ENCODE data around the gene GUCY1A2. TPM values are rescaled to one million over a fixed set of nuclear protein-coding genes. Genes with fewer than 3 reads are reported as not detected.

GUCY1A2 gene
- total RNA-seq, 4 donors from 2014 or later: 0.49 to 2.4 (median 1.3) TPM

DNA sequence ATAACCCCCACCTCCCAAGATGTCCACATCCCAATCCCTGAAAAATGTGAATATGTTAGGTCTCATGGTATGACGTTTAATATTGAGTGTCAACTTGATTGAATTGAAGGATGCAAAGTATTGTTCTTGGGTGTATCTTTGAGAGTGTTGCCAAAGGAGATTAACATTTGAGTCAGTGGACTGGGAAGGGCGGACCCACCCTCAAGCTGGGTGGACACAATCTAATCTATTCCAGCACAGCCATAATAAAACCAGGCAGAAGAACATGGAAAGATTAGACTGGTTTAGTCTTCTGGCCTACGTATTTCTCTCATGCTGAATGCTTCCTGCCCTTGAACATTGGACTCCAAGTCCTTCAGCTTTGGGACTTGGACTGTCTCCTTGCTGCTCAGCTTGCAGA, 315.5 kb downstream of the GUCY1A2 start:
- no peak for DNase-seq (ENCODE audit: low spot score in 2 of 2)
- no peak overlapping the region for H3K4me3 ChIP-seq (ENCODE audit: low read depth, poor library complexity, severe bottlenecking)
- TF ChIP-seq, protein P1, sequence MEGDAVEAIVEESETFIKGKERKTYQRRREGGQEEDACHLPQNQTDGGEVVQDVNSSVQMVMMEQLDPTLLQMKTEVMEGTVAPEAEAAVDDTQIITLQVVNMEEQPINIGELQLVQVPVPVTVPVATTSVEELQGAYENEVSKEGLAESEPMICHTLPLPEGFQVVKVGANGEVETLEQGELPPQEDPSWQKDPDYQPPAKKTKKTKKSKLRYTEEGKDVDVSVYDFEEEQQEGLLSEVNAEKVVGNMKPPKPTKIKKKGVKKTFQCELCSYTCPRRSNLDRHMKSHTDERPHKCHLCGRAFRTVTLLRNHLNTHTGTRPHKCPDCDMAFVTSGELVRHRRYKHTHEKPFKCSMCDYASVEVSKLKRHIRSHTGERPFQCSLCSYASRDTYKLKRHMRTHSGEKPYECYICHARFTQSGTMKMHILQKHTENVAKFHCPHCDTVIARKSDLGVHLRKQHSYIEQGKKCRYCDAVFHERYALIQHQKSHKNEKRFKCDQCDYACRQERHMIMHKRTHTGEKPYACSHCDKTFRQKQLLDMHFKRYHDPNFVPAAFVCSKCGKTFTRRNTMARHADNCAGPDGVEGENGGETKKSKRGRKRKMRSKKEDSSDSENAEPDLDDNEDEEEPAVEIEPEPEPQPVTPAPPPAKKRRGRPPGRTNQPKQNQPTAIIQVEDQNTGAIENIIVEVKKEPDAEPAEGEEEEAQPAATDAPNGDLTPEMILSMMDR (IDR thresholded peaks at IDR 0.05): no peak
- no peak for TF ChIP-seq POLR2A (IDR thresholded peaks at IDR 0.05)
- intact Hi-C loops (cut with DNase I; ENCODE audit: low total_unique reads): no loop called here
- 84 to 87% methylated on average over 3 of the region's 3 CpGs for WGBS, 2 donors

DNA sequence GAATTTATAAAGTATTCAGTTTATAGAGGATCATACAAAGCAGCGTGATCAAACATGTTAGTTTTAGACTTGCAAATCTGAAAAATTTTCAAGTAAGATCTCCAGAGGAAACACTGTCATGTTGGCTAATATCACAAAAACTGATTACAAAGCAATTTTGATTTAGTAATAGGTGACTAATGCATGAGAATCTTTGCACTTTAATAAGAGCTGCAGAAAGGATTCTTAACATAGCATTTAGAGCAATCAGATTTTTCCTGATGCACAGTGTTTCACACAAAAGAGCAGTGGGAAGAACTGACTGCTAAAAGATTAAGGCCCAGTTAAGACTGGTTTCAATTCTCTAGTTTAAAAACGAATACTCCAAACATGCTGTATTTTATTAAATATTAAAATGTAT, 321.2 kb downstream of the GUCY1A2 start:
- intact Hi-C loops (cut with DNase I; ENCODE audit: low total_unique reads): no loop called here
- DNase-seq (ENCODE audit: low spot score in 2 of 2): no peak
- 40 to 46% methylated on average over 2 of the region's 2 CpGs for WGBS, 2 donors
- no peak overlapping the region for H3K4me3 ChIP-seq (ENCODE audit: low read depth, poor library complexity, severe bottlenecking)
- no peak for TF ChIP-seq POLR2A (IDR thresholded peaks at IDR 0.05)
- TF ChIP-seq, protein P1 (IDR thresholded peaks at IDR 0.05): no peak

DNA sequence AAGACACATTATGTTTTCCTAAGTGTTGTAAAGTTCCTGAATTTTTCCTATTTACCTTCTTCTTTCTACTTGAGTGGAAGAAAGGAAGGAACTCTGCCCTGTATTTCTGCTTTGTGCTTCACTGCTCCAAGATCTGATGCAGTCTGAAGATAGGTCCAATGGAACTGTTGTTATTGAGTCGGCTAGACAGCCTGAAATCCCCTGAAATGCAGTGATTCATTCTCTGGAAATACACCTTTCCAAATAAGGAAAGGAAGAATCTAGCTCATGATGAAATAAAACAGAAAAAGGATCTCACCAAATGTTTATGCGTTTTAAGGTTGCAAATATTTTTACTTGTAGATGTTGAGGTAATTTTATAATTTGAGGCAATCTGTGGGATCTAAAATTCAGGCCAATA, 322.8 kb downstream of the GUCY1A2 start:
- WGBS, 2 donors: 47 to 54% methylated on average over 2 of the region's 2 CpGs
- intact Hi-C loops (cut with DNase I; ENCODE audit: low total_unique reads): no loop called here

DNA sequence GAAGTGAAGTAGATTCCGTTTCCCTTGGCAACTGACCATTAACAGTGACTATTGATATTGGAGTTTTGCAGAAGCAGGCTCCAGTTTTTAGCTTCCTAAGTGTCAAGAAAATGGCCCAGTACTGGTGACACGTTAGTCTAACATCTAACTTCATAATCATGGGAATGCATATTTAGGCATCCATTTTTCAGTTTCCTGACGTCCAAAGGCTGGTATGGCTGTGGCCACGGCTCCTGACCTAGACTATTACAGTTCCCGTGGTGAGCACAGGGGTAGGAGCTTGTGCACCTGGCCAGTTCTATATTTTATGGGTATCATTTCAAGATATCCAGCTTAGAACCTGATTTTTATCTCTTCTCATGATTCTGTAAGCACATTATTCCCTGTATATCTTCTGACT, 323.8 kb downstream of the GUCY1A2 start:
- 73 to 89% methylated on average over 5 of the region's 5 CpGs for WGBS, 2 donors
- DNase-seq (ENCODE audit: low spot score in 2 of 2): no peak
- H3K4me3 ChIP-seq (ENCODE audit: low read depth, poor library complexity, severe bottlenecking): no peak overlapping the region
- intact Hi-C loops (cut with DNase I; ENCODE audit: low total_unique reads): no loop called here
- TF ChIP-seq POLR2A (IDR thresholded peaks at IDR 0.05): no peak
- TF ChIP-seq, protein P1 (IDR thresholded peaks at IDR 0.05): no peak

More for the DNA sequence above, 322.8 kb downstream of the GUCY1A2 start:
- DNase-seq (ENCODE audit: low spot score in 2 of 2): no peak
- no peak overlapping the region for H3K4me3 ChIP-seq (ENCODE audit: low read depth, poor library complexity, severe bottlenecking)
- no peak for TF ChIP-seq POLR2A (IDR thresholded peaks at IDR 0.05)
- TF ChIP-seq, protein P1 (IDR thresholded peaks at IDR 0.05): no peak

DNA sequence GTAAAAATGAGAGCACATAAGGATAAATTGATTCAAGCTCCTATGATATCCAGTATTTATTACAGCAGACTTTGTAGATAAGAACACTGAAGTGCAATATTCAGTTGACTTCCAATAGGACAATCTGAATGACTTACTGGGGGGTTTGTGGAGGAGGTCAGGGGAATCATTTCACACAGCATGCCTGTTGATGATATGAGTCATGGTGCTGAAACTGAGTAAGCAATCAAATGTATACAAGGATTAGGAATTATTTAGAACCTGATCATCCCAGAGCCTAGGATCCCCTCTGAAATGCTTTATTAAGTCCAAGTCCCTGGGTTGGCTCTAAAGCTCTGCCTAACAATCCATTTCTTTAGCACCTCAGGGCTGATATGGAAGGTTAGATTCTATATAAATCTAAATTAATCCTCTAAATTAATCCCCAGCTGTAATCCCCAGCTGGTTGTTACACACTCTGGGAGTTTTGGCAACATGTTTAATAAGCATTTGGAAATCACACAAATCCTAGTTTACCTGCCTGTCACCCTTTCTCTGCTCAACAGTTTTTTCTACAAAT, 326.4 kb downstream of the GUCY1A2 start:
- DNase-seq (ENCODE audit: low spot score in 2 of 2): no peak
- no peak overlapping the region for H3K4me3 ChIP-seq (ENCODE audit: low read depth, poor library complexity, severe bottlenecking)
- TF ChIP-seq POLR2A (IDR thresholded peaks at IDR 0.05): no peak
- TF ChIP-seq, protein P1 (IDR thresholded peaks at IDR 0.05): no peak
- intact Hi-C loops (cut with DNase I; ENCODE audit: low total_unique reads): no loop called here

DNA sequence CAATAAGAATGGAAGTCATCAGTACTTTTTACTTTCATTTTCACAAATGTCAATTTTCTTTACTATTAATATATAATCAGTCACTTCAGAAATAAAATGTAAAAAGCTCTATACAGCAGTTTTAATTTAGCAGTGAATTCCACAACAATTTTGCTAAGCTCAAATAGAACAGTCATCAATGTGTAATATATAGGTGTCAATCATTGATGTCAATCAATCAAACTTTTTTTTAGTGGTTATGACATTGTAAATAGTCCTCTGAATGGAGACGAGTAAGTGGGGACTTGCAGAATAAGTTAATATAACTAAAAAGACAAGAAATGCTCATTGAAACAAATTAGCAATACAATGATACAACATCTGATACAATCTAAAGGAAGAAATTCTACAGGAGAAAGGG, 327.4 kb downstream of the GUCY1A2 start:
- H3K4me3 ChIP-seq (ENCODE audit: low read depth, poor library complexity, severe bottlenecking): no peak overlapping the region
- 87 to 94% methylated on average over 1 of the region's 1 CpG for WGBS, 2 donors
- intact Hi-C loops (cut with DNase I; ENCODE audit: low total_unique reads): no loop called here
- no peak for DNase-seq (ENCODE audit: low spot score in 2 of 2)
- TF ChIP-seq, protein P1 (IDR thresholded peaks at IDR 0.05): no peak
- TF ChIP-seq POLR2A (IDR thresholded peaks at IDR 0.05): no peak
